Stimulated activated CD4-positive, alpha-beta T cell treated with anti-CD3 and anti-CD28 coated beads, Interleukin-1b, Interleukin-23, amount 100 ng/mL, for 48 hours (primary cell): ENCODE data around the gene AFG1L.
"Not testable (repeated sequence)": the region's sequence is repeated elsewhere in the genome, so short reads cannot be mapped to it uniquely, and the experiment has no call there.

Source experiments
- DNase-seq: peaks from one replicate; pipeline ENCODE4 v3.0.0-alpha.2; 2020

AFG1L gene

DNA sequence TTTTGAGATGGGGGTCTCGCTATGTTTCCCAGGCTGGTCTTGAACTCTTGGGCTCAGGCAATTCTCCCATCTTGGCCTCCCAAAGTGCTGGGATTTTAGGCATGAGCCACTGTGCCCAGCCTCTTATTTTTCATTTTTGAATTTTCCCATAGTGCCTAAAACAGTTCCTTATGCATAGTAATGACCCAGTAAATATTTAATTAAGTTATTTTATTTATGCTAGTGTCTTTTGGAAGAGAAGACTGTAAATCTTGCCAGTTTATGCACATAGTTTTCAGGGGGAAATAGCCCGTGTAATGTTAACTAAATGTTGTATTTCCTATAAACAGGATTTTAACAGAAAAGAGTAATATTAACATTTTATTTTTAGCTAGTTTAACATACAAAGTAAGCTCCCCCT lies 60.3 kb downstream of the AFG1L start:
- DNase-seq: no peak

DNA sequence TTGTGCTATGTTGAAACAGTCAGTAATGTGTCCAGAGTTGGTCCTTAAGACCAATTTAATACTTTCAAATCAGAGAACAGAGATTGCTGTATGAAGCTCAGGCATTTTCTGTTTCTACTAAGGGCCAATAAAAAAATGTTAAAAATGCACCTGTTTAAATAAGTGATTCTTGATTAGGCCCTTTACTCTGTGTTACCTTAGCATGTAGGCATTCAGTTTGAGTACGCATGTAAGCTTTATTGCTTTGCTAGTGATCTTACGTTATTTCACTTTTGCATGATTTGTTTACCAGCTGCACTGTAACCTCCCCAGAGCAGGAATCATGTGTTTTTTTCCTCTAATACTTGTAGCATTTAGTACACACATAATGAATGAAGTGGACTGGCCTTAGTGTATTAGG lies 61.0 kb downstream of the AFG1L start:
- no peak for DNase-seq

DNA sequence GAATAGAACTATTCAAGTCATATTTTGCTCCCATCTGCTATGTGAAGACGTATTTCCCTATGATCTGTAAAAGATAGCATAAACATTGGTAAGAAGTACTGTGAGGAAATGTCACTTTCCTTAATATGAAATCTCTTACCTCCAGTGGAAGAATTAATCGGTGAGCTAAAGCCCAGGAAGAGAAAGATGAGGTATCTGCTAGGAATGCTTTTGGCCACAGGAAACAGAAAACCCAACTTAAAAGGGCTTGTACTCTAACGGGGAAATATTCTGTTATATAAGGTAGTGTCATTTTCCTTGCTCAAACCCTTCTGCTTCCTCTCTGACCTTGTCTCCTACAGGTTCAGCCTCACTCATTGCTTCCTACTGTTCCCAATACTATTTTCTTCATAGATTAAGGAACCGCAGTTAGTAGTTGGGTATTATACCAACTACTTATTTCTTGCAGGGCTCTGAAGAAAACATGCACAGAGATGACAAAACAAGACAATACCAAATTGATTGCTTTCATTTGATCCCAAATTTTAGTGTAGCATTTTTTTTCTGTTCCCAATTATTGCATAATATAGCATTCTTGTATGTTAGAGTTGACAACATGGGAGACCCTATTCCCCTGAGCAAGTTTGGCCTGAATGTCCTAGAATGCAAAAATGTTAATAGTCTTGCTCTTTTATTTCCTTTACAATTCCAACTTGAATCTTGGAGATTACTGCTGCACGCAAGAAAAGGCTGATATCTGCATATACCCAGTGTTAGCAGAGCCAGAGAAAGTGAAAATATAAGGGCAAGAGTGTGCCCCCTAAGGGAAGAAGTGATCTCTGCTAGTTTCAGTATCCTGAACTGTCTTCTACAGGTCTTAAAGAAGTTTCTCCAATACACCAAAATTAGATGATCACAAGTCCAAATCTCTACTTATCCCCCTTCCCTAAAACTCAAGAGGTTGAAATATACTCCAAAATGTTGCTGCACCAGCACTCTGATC lies 65.3 kb downstream of the AFG1L start:
- DNase-seq: no peak

DNA sequence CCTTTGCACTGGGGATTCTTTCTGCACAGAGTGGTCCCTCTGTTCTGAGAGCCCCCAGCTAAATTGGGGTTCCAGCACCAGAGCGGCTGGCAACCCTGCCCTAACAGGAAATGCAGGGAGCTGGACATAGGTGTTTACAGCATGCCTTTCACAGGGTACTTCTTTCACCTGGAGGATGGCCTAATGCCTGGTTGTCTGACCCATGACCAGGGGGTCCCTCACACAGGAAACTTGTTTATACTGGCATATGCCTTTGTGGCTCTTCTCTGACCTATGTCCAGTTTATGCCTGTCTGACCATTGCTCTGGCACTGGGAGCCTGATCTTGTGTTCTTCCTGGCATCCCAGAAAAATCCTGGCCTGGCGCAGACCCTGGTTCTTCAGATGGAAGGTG lies 66.1 kb downstream of the AFG1L start:
- DNase-seq: no peak

DNA sequence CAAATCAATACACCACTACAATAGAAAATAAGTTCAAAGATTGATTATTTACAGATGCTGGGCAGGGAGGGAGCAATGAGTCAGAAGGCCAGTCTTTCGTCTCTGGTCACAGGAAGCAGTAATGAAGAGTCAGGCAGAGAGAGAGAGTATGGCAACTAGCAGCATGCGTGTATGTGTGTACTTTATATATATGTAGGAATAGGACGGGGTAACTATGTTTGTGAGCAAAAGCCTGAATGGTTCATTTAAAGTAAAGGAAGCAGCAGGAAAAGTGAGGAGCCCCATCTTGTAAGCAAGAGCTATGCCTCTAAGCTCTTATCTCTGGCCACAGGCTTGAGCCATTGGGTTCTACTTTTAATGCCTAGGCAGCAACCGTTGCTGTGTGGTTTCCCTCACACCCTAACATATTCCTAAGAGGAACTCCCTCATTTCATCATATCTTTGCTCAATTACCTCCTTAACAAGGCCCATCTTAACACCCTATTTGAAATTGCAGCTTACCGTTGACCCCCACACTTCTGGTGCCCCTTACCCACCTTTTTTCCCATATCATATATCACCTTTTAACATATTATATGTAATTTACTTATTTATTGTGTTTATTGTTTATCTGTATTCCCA lies 66.6 kb downstream of the AFG1L start:
- DNase-seq: no peak

DNA sequence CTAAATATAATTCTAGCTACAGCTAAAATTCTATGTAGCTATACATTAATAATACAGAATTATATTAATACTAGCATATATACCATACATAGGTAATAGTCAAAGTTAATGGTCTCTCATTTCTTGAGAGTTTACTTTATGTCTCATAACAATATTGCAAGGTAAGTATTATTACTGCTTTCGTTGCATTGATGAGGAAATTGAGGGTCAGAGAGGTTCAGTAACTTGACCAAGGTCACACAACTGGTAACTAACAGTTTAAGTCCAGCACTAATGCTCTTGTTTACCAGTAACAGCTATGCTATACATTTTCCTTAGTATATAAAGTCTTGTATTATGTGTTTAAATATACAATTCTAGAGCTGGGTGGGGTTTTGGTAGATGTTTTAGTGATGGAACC lies 67.6 kb downstream of the AFG1L start:
- no peak for DNase-seq

DNA sequence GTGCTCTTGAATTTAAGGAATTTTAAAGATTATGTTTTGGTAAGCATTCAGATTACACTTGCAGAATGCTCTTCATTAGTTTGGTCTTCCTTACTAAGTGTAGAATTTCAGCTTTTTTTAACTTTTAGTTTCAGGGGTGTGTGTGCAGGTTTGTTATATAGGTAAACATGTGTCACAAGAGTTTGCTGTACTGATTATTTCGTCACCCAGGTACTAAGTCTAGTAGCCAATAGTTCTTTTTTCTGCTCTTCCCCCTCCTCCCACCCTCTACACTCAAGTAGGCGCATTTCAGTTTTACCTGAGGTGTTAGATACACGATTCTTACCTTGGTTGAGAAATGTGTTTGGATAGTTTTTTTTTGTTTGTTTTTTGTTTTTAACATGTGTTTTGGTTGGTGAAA lies 68.3 kb downstream of the AFG1L start:
- DNase-seq: no peak

DNA sequence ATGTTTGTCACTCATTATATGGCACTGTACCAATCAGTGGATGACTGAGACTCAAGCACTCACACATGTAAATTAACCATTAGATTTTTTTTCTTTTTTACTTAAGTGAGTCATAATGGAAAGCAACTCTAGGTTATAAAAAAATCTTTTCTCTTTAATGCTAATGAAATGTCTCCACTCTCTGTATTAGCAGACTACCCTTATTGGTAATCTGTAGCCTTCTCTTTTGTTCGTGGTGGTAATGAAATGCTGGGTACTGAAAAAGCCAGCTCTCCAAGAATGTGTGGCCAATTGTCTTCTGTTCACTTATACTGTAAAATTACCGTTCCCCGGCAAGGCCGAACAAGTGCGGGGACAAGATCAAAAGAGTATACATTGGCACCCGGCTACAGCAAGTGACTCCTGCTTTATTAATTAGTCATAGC lies 69.0 kb downstream of the AFG1L start:
- no peak for DNase-seq

DNA sequence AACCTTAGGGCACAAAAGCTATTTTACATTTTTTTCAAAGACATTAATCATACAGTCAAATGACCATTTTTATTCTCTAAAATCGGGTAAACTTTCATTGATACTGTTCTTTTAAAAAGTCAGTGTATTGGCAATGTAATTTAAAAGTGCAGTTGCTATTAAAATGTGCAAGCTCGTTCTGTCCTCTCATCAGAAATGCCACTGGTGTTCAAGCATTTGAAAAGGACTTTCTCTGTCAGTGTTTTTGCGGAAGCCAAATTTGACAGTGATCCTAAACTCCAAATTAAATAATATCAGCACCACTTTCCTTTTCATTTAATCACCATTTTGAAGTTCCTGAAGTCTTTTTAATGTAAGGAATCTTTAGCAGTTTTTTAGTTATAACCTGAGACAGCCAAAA lies 69.6 kb downstream of the AFG1L start:
- no peak for DNase-seq

DNA sequence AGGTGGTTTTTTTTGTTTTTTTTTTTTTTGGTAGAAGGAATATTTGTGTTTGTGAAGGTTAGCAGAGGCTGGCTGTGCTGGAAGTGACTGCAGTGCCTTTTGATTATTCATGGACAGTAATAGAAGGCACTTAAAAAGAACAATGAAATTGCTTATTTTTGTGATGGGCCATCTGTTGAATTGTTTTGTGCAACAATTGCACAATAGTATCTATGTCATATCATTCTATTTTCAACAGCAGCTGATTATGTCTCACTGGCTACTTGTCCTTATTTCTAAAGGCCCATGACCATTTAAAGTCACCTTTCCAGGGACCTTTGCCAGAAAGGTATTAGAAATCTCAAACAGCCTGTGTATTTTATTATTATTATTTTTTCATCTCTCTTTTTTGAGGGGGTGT lies 70.6 kb downstream of the AFG1L start:
- no peak for DNase-seq

DNA sequence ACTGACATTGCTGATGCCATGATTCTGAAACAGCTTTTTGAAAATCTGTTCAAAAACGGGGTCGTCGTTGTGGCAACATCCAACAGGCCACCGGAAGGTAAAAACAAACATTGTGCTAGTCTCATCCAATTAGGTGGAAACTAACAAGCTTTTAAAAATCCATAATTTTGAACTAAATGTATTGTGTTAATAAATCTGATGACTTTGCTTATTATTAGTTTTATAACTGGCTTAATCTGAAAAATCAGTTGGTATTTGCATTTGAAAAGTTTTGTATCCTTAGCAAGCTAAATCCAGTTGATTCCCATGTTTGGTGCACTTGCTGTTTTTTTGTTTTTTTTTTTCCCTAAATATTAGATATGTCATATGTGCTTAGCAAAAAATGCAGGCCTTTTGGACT lies 71.4 kb downstream of the AFG1L start:
- DNase-seq: no peak

DNA sequence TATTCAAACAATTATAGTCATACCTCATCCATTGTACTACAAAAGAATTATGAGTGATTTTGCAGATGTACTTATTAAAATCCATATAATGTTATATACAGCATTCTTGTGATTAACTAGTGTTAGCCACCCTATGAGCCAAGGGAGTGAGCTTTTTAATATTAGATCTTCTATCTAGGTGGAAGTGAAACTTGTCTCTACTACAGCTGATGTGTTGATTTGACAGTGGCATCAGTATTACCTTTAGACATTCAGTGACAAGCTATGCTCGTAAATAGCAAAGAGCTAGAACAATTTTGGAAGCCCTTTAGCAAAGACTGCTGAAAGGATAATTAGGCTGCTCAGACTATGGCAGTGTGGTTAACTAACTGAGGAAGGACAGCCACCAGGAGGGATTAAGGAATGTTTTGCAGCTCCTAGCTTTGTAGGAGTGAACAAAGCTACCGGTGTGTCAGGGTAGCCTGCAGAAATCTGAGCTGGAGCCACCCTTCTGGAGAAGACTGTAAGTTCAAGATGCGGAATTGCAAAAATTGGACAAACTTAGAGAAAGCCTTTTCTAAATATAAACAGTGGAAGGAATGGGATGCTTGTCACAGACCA lies 73.7 kb downstream of the AFG1L start:
- DNase-seq: no peak

DNA sequence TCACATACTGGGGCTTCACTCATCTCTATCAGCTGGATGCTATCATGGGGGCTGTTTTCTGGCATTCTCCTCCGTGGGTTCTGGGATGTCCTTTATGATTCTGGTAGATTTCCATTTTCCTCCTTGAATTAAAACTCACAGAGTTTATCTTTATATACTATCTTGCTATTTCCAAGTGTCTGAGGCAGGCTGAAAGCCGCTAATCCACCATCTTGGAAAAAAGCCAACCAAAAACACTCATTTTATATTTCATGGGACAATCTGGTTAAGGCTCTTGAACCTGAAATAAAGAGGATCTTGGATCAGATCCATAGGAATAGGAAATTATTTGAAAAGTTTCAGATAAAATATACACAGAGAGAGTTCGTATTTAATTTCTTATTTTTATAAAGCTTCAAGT lies 86.0 kb downstream of the AFG1L start:
- no peak for DNase-seq

DNA sequence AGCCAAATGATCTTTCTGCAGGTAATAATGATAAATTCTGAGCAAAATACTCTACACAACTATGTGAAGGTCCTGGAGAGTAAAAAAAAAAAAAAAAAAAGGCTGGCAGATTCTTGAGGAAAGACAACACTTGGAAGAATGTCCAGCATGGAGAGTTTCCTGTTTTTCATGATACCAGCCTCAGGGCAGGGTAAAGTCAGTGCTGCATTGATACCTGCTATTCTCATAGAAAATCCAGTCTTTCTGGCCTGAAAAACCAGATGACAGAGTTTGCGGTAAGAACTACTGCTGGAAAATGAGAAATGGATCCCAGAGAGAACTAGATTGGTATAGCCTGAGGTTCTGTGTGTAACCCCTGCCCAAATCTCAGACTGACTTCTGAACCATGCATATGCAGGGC lies 89.1 kb downstream of the AFG1L start:
- no peak for DNase-seq

DNA sequence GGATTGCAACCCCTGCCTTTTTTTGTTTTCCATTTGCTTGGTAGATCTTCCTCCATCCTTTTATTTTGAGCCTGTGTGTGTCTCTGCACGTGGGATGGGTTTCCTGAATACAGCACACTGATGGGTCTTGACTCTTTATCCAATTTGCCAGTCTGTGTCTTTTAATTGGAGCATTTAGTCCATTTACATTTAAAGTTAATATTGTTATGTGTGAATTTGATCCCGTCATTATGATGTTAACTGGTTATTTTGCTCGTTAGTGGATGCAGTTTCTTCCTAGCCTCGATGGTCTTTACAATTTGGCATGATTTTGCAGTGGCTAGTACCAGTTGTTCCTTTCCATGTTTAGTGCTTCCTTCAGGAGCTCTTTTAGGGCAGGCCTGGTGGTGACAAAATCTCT lies 94.3 kb downstream of the AFG1L start:
- DNase-seq: not testable (repeated sequence)

DNA sequence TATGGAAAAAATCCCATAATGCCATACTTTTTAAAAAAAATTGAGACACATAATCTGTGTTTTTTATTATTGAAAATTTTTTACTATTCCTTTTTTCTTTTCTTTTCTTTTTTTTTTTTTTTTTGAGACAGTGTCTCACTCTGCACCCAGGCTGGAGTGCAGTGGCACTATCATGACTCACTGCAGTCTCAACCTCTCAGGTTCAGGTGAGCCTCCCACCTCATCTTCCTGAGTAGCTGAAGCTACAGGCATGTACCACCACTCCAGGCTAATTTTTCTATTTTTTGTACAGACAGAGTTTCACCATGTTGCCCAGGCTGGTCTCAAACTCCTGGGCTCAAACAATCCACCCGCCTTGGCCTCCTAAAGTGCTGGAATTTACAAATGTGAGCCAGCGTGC lies 100.4 kb downstream of the AFG1L start:
- DNase-seq: no peak

DNA sequence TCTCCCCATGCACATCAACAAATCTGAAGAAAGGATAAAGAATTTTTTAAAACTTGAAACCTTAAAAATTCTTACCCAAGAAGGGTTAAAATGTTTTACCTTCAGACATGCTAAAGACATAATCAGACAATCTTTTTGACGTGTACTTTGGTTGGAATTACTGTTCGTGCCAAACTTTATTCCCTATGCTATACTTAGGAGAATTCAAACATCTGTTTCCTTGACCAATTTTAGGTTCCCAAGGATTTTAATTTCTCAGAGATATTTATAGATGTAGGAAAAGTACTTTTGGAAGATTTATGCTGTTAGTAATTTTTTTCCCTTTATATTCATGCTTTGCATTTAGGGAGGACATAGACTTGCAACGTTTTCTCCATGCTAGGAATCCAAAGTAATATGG lies 108.4 kb downstream of the AFG1L start:
- no peak for DNase-seq

DNA sequence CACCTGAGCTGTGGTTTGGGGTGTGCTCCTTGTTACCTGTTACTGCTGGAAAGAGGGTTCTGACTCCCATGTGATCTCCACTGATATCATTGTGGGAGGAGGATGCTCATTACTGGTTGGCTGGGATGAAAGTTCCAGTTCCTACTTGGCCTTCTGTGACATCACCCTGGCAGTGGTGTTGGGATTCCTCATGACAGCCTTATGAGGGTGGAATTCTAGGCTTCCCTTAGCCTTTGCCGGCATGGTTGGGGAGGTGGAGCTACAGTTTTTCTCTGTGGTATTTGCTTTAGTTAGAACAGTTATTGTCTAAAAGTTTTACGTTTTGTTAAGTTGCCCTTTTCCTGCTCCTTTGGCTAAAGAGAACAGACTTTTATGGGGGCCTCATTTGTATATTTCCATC lies 112.1 kb downstream of the AFG1L start:
- no peak for DNase-seq

DNA sequence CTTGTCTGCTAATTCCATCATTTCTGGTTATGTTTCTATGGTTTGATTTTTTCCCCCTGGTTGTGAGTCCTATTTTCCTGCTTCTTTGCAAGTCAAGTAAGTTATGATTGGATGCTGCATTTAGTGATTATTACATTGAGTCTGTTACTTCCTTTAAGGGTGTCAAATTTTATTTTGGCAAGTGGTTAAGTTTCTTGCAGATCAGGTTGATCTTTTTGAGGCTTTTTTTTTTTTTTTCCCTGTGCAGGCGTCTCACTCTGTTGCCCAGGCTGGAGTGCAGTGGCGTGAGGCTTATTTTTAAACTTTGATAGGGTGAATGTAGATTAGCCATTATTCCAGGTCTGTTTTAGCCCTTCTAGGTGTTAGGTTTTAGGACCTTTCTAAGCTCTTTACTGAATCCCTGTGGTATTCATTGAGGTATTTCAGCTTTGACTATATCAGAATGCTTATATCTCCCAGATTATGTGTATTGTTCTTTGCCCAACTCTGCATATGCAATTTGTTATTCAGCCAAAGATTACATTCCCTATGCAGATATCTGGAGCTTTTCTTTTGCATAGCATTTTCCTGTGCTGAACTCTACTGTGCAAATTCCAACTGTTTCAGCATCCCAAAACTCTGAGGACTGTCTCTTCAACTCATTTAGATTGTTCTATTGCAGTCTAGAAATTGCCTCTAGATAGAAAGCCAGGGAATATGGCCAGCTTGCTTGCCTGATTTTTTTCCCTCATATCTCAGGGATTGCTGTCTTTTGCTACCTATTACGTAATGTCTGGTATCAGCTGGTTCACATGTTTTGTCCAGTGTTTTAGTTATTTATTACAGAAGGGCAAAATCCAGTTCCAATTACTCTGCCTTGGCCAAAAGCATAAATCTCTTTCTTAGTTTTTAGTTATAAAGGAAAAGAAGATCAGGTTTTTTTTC lies 113.3 kb downstream of the AFG1L start:
- no peak for DNase-seq

DNA sequence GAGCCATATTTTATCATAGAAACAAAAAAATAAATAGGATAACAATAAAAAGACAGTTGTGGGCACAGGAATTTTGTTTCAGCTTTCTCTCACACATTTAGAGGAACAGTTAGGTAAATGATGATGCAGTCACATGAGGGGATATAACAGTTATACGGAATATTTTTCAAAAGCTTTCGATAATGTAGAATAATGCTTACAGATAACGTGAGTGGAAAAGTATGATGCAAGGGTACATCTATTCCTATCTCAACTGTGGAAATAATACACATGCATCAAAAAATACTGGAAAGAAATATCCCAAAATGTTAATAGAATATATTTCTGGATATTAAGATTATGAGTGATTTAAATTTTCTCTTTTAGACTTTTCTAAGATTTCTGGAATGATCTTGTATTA lies 114.0 kb downstream of the AFG1L start:
- no peak for DNase-seq

DNA sequence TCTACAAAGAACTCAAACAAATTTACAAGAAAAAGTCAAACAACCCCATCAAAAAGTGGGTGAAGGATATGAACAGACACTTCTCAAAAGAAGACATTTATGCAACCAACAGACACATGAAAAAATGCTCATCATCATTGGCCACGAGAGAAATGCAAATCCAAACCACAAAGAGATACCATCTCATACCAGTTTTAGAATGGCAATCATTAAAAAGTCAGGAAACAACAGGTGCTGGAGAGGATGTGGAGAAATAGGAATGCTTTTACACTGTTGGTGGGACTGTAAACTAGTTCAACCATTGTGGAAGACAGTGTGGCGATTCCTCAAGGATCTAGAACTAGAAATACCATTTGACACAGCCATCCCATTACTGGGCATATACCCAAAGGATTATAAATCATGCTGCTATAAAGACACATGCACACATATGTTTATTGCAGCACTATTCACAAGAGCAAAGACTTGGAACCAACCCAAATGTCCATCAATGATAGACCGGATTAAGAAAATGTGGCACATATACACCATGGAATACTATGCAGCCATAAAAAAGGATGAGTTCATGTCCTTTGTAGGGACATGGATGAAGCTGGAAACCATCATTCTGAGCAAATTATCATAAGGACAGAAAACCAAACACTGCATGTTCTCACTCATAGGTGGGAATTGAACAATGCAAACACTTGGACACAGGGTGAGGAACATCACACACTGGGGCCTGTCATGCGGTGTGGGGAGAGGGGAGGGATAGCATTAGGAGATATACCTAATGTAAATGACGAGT lies 121.4 kb downstream of the AFG1L start:
- DNase-seq: not testable (repeated sequence)

DNA sequence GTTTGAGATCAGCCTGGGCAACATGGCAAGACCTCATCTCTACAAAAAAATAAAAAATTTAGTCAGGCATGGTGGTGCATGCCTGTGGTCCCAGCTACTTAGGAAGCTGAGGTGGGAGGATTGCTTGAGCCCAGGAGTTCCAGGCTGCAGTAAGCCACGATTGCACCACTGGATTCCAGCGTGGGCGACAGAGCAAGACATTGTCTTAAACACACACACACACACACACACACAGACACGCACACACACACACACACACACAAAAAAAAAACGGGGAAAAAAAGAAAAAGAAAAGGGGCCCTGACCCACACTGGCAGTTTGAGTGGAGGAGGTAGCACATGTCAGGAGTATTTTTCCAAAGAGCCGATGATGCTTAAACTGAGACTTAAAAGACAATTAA lies 122.2 kb downstream of the AFG1L start:
- no peak for DNase-seq
